HG02840 (cell line): ENCODE results near the gene CCM2L.

Experiments
- ATAC-seq: cut with Tn5 transposase; IDR thresholded peaks from one replicate; pipeline ENCODE4 v1.9.1; 2021; ENCODE audit warnings: mild to moderate bottlenecking, moderate library complexity, moderate number of reproducible peaks; ENCODE audit not compliant: unreplicated experiment, low FRiP score

The CCM2L gene

DNA sequence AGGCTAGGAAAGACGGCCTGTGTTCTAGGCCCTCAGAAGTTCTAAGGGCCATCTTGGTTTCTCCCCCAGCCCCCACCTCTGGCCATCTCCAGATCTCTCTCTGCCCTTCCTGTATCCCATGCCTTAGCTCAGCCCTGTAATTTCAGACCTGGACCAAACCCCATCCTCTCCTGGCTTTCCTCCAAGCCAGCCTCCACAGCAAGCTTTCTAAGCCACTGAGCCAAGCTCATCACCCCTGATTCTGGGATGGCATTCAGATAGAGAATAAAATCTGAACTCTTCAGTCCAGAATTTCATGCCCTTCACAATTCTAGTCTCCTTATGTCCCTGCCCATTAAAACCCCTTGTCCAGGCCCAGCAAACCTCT lies 18.9 kb upstream of the CCM2L start:
- ATAC-seq: no peak

- no peak for ATAC-seq
Observed at GRCh38 chr20:31992086-31992485, 18.2 kb upstream of the CCM2L start.

DNA sequence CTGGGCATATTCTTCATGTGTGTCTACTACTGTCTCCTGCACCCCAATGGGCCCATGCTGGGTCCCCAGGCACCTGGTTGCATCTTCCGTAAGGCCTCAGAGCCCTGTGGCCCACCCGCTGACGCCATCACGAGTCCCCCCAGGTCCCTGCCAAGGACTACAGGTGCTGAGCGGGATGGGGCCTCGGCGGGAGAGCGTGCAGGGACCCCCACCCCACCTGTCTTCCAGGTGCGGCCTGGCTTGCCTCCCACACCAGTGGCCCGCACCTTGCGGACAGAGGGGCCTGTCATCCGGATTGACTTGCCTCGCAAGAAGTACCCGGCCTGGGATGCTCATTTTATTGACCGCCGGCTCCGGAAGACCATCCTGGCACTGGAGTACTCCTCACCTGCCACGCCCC lies 13.2 kb upstream of the CCM2L start:
- ATAC-seq: no peak

- no peak for ATAC-seq
Observed at GRCh38 chr20:31998246-31998645, 12.0 kb upstream of the CCM2L start.

- ATAC-seq: no peak
Observed at GRCh38 chr20:32003325-32003724, 6.9 kb upstream of the CCM2L start.

- no peak for ATAC-seq
Observed at GRCh38 chr20:32004963-32005362, 5.3 kb upstream of the CCM2L start.

- ATAC-seq: no peak
Observed at GRCh38 chr20:32006053-32006452, 4.2 kb upstream of the CCM2L start.

- no peak for ATAC-seq
Observed at GRCh38 chr20:32006841-32007786, 3.1 kb upstream of the CCM2L start.

- no peak for ATAC-seq
Observed at GRCh38 chr20:32007787-32008616, 2.2 kb upstream of the CCM2L start.

GRCh38 chr20:32009564-32009963 lies 674 bp upstream of the CCM2L start:
- no peak for ATAC-seq

DNA sequence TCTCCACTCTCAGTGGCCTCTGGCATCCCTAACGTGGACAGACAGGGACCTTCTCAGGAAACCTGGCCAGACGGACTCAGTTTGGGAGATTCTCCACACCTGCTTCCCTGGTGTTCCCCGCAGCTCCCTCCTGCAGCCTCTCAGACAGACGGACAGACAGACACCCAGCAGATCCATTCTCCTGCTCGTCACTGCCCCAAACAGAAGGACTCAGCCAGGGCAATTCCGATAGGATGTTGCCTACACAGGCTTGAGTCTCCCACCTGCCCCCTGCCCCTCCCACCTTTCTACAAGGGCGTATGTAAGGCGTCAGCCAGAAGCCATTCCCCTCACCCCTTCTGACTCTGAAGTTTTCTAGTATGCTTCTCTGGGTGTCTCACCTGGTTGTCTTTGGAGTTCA lies 428 bp downstream of the CCM2L start:
- ATAC-seq: no peak

- no peak for ATAC-seq
Observed at GRCh38 chr20:32012159-32012688, 2.0 kb downstream of the CCM2L start.

GRCh38 chr20:32013326-32013725 lies 3.1 kb downstream of the CCM2L start:
- no peak for ATAC-seq

- ATAC-seq: no peak
Observed at GRCh38 chr20:32017711-32018251, 7.5 kb downstream of the CCM2L start.

- no peak for ATAC-seq
Observed at GRCh38 chr20:32018269-32019155, 8.3 kb downstream of the CCM2L start.

- no peak for ATAC-seq
Observed at GRCh38 chr20:32019156-32019510, 8.9 kb downstream of the CCM2L start.

DNA sequence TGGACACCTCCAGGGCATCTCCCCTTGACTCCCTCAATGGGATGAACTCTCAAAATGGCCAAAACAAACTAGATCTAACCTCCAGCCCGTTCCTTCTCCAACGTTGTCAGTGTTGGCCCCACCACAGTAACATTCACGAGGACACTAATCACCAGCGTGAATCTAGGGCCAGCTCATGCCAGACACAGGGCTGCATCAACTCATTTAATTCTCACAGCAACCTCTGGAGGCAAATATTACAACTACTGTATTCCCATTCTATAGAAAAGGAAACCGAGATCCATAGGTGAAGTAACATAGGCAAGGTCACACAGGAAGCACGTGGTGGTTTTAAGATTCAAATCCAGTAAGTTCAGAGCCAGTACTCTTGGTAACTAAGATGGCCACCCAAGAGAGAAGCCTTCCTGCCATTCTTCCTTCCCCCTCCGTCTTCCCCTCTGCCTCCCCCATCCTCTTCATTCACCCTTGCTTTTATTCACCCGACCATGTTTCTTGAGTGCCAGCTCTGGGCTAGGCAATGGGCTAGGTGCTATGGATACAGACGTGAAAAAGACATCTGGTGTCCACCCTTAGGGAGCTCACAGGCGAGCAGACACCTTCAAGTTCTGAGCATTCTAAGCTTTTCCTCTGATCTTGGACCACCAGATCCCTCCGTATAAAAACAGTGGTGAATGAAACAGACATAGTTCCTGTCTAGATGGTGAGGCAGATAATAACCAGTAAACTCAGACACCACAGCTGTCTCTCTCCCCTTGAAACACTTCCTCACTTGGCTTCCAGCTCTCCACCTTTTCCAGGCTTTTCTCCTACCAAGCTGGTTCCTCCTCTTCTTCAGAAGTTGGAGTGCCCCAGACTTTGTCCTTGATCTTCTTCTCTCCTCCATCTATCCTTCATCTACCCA lies 9.6 kb downstream of the CCM2L start:
- ATAC-seq: no peak

DNA sequence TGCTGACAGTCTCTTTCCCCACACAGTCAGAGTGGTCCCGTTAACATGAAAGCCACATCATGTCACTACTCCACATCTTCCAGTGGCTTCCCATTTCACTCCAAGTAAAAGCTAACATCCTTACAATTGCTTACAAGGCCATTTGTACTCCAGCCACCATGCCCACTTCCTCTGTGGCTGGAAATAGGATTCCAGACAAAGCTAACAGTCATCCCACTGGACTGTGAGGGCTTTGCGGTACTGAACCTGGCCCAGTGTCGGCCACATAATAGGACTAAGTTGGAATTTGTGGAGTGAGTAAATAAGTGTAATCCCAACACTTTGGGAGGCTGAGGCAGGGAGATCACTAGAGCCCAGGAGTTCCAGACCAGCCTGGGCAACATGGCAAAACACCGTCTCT lies 10.9 kb downstream of the CCM2L start:
- ATAC-seq: no peak

- no peak for ATAC-seq
Observed at GRCh38 chr20:32024683-32025295, 14.6 kb downstream of the CCM2L start.
